DND-41 (cell line): Measurements from ENCODE around the gene RGS12.

Experiments
- CTCF ChIP-seq: IDR thresholded peaks from 2 replicates; pipeline ENCODE4 v1.5.1; 2012; ENCODE audit warnings: borderline replicate concordance, low read length, moderate library complexity, mild to moderate bottlenecking; ENCODE audit not compliant: poor library complexity, severe bottlenecking; ENCODE audit errors: extremely low read depth
- EZH2 ChIP-seq: IDR thresholded peaks from 3 replicates; pipeline ENCODE4 v1.6.1; 2012; ENCODE audit warnings: borderline replicate concordance, low read depth, mild to moderate bottlenecking, moderate library complexity, low read length, inconsistent platforms; ENCODE audit not compliant: severe bottlenecking

GRCh38 chr4:3320361-3321023 lies 27.7 kb downstream of the RGS12 start:
- no peak for TF ChIP-seq CTCF
- TF ChIP-seq EZH2: no peak
